Jurkat, Clone E6-1 (cell line): ENCODE measurements around the gene NTM.
"Not testable (repeated sequence)": the region's sequence is repeated elsewhere in the genome, so short reads cannot be mapped to it uniquely, and the experiment has no call there.

Experiments used
- DNase-seq: peaks from one replicate; pipeline ENCODE4 v3.0.0-alpha.2; 2011; ENCODE audit warnings: low read depth, low spot score
- H3K4me3 ChIP-seq: 2 replicates; pipeline ENCODE4 v1.5.1; 2011; ENCODE audit warnings: mild to moderate bottlenecking, low read length, control low read depth, moderate library complexity

Gene NTM

DNA sequence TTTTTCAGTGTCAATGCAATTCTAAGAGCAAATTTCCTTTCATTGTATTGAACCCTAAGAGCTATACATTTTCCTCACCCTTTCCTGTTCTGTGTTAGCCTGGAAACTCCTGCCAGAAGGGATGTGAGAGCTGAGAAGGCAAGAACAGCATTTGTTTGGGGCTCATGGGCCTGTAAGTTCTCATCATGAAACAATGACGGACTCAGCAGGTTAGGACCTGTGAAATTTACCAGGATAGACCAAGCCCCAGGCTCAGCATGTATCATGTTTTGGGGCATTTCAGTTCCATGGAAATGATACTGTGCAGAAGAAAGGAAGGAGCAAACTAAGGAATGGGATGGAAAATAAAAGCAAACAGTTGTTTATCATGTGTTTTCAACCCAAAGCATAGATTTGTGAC is 41.6 kb downstream of the NTM start:
- H3K4me3 ChIP-seq = no peak overlapping the region
- no peak for DNase-seq

DNA sequence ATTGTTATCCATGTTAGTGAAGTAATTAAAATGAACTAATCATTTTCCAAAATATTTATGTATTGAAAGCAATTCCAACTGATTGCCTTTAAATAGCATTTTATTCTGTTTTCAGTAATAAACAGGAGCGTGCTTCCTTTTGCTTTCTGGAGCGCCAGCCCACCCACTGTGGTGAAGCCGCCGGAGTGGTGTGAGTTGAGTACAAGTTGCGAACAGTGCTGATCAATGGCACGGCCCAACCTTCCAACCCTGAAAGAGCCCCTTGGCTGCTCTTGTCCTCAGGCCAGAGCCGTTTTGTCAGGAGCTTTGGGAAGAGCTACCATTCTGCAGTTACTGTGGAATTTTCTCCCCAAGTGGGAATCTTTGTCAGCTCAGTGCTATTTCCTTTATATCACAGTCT is 42.8 kb downstream of the NTM start:
- no peak overlapping the region for H3K4me3 ChIP-seq
- DNase-seq = no peak

DNA sequence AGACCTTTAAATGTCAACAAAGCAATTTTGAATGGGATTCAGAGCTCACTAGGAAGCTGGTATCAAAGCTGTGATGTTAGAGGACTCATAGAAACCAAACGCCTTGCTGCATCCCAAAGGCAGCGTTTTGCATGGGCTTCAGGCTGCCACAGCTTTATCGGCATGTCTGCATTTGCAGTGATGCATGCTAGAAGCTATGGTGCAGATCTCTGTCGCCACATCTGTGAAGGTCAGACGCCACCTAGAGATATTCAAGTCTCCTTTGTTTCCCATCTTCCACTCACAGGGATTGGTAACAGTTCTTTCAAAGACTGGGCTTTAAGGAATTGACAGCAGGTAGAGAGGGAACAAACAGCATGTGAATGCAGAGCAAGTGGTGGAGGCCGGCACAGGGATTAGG is 47.8 kb downstream of the NTM start:
- DNase-seq = no peak
- H3K4me3 ChIP-seq = no peak overlapping the region

DNA sequence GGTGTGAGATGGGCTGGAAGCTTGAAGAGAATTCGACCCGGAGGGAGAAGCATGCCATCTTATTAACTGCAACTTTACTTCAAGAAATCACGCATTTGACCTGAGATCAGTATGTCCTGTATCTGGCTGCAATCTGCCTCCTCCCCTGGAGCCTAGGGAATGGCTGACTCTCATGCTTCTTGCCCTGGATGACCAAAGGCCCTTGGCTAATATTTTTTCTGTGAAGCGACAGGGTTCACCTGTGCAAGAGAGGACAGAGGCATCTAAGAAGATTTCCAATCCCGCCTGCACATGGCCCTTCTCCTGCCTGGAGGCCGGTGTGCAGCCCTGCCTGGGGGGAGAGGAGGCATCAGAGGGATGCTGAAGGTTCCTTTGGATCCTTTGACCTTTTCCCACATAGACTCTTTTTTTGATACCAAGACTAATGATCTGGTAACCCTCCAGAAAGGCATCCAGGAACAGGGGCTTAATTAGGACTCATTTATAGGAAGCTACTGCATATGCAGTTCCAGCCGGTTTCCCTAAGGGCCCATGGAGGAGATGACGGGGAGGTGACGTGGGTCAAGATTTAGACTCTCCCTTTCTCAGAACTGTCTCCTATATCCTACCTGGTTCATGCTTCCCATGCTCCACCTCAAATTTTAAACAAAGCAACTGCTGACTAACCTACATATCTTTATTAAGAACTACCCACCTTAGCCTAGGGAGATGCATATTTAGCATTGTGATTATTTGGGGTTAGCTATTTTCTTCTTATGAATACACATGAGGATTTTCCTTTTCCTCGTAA is 50.8 kb downstream of the NTM start:
- no peak overlapping the region for H3K4me3 ChIP-seq
- DNase-seq = no peak

DNA sequence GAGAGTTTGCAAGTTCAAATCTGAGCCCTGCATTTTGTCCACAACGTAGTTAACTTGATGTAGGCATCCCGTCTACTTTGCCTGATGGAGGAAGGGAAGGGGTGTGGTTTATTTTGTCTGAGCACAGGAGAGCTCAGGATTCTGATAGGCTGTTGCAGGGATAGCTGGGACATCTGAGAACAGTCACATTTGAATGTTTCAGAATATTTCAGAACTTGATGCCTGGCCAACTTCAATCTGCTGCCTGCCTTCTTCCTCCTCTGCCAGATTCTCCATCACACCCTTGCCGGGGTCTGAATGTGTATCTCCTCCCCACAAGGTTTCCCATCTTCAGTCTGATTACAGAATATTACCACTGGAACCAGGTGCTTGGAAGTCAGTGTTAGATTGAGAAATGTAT is 51.6 kb downstream of the NTM start:
- no peak for DNase-seq
- no peak overlapping the region for H3K4me3 ChIP-seq

DNA sequence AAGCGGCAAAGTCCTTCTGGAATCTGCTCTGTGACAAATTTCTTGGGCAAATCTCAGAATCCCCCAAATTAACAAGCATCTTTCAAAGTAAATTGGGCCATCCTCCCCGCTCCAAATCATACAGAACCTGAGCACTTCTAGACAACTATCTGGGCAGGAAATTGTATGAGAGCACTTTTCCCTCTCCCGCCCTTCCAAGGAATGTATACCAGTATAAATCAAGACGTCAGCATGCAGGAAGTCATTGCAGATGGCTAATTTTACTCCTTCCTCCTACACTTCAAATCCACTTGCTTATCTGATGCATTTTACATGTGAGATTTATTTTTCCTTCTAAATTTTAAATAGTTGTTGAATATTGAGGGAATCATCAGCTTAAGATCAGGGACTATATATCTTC is 52.1 kb downstream of the NTM start:
- H3K4me3 ChIP-seq = no peak overlapping the region
- no peak for DNase-seq

DNA sequence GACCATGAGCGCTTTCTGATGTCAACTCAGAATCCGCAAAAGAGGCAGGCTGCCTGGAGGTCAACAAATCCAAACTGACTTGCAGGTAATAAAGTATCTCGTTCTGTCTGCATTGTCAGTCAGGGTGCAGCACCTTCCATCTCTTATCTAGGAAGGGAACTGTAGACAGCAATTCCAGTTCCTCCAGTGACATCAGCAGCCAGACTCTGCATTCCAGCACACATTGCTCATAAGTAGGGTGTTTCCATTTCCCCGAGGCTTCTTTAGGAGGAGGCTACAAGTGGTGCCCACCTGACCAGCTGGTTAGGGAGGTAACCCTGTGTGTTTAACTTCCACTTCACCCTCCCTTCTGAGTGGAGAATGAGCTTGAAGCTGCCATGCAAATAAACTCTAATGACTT is 53.3 kb downstream of the NTM start:
- DNase-seq = no peak
- H3K4me3 ChIP-seq = no peak overlapping the region

DNA sequence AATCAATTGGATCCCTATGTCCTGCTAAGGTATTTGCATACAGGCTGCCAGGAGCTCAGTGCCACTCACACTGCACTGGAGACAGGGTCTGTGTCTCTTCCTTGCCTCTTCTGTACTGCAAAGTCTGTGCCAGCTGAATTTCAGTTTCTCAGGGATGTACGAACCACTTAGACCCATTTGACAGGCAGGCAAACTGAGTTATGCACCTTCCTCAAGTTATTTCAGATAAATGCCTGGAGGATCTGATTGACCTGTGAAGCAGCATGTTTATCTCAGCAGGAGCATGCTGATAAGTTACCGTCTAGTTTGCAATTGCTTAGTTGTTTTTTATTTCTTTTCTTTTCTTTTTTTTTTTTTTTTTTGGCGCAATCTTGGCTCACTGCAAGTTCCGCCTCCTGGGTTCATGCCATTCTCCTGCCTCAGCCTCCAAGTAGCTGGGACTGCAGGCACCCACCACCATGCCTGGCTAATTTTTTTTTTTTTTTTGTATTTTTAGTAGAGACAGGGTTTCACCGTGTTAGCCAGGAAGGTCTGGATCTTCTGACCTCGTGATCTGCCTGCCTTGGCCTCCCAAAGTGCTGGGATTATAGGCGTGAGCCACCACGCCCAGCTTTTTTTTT is 54.0 kb downstream of the NTM start:
- H3K4me3 ChIP-seq, DNase-seq: not testable (repeated sequence)

DNA sequence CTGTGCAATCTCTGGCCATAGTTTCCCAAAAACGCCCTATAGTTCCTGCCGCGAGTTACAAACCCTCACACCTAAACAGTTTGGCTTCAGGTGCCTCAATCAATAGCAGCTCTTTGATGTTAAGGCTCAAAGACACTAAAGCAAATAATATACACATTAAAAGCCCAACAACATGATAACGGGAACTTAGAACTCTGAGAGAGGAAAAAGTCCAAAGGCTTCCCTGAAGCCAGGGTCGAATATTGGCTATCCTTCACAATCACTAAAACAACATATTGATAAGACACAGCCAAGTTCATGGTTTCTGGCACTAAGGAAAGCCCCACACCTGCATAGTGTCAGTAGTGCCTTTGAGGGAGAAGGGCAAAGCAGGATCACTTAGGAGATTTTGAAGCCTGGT is 54.9 kb downstream of the NTM start:
- no peak overlapping the region for H3K4me3 ChIP-seq
- DNase-seq = no peak

DNA sequence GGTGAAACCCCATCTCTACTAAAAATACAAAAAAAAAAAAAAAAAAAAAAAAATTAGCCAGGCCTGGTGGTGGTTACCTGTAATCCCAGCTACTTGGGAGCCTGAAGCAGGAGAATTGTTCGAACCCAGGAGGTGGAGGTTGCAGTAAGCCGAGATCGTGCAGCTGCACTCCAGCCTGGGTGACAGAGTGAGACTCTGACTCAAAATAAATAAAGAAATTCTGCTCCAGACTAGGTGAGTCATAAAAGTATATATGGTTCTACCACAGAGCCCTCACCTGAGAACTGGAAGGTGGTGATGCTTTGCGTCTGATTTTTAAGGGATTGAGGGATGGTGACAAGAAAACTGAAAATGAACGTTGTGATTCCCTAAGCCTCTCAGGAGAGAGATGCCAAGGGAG is 58.4 kb downstream of the NTM start:
- no peak for DNase-seq
- no peak overlapping the region for H3K4me3 ChIP-seq

DNA sequence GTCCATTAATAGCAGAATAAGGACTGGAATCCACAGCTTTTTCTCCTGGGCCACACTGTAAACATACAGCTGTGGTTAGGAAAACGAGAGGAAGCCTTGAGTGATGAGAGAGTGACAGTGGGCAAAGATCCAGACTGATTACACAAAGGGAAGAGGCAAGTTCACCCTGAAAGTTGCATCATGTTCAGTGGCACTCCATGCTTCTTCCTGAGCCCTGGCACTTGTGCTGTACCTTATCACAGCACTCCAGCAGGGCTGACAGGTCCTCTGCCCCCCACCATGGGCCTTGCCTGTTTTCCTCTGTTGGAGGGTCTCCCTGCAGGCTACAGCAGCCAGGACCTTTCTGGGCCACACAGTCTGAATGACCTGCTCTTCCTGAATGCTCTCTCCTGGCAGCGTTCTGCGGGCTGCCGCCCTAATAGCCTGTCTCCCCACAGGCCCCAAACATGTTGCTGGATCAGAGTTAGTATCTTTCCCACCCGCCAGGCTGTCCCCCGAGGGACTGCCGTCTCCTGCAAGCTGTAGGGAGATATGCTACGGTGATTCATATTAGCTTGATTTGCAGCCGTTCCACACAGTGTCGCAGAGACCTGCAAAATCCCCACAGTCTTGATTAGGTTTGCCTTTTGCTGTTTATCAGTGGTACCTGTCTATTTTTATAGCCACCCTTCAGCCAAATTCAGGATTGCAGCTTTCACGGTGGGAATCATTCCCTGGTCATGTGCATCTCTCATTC is 60.2 kb downstream of the NTM start:
- no peak for DNase-seq
- no peak overlapping the region for H3K4me3 ChIP-seq

DNA sequence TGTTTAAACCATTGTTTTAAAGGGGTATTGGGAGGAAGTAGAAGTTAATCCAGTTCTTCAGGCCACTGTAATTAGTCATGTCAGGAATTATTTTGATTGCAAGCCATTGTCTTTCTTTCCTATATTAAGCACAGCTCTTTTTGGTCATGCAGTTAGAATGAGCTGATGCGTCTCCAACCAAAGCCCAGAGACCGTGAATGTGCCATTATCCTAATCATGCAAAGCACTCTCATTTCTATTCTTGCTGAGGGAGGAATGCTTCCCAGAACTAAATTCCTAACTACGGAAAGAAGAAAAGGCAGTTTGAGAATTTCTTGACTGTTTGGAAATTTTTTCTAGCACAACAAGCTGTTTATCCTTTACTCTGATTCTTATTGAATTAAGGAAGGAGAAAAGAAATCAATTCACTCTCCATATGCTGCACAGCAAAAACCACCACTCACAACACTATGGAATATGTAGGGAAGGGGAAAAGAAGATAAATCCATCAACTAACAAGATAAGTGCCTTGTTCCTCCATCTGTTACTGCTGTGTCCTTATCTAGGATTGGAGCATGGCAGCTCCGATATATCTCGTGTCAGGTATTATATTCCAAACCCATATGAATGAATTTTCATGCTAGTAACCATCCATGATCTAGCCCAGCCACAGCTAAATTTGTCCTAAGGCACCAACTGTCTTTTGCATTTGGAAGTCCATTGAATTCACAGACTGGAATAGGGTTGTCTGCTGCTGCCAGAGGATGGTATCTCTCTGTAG is 70.8 kb downstream of the NTM start:
- no peak overlapping the region for H3K4me3 ChIP-seq
- DNase-seq = no peak

DNA sequence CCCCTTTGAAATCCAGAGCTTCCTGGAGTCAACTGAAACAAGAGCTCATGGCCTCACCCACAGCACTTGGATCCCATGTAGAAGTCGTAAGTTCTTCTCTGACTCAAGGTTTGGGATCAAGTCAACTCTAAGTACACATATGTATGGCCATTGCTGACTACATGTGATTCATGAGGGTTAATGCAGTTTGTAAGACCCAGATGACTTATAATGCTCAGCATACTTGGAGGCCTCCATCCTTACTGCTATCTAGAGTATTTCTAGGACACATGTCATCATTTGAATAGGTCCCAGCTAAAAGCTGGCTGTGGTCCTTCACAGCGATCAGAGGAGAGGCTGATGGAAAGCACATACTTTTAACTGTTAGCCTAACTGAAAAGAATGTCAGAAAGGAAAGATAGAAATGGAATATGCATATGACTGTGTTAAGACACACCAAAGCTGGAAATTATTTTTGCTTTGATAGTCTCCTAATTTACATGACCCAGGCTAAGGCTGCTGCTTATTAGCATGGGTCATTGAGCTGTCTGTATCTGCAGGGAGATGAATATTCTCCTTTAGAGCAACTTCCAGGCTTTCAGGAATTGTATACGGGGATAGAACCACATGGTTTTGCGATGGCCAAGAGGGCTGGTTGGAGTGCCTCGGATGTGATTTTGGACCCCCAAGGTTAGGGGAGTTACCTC is 76.3 kb downstream of the NTM start:
- H3K4me3 ChIP-seq = no peak overlapping the region
- no peak for DNase-seq

DNA sequence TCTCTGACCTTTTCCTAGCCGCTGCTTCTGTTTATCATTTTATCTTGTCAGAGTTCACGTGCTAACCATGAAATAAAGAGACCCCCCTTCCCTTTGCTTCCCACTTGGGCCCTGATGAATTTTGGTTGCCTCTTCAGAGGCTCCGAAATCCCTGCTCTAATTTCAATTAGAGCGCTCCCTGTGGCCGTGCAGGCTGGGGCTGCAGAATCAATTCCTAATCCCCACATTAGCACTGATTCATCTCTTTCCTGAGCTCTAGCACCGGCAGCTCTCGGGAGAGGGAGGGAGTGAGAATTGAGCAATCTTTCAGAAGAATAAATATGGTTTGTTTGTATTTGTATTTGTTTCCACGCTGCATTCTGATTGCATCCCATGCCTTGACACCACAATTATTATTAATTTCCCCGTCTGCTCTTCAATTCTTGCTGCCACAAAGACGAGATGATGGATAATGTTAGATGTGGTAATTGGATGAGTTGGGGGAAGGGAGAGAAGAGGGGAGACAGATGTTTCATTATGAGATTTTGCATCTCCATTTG is 76.9 kb downstream of the NTM start:
- DNase-seq = no peak

DNA sequence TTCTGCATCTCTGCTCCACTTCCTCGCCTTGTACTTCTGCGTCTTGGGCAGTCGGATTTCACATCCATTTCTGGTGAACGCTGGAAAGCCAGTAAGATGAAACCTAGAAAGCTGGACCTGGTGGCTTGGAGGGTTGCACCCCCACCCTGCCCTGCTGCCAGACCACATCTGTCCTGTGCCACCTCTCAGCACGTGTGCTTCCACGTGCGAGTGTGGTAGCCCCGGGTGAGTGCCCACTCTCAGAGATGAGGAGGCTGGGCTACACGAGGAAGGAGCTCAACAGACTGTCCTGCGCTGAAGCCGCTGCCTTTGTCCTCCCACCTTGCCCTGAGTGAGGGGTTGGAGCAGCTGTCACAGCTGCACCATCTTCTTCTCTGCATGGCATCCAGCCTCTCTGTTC is 77.5 kb downstream of the NTM start:
- DNase-seq = no peak
- H3K4me3 ChIP-seq = no peak overlapping the region

More for the DNA sequence above, 76.9 kb downstream of the NTM start:
- H3K4me3 ChIP-seq = no peak overlapping the region

DNA sequence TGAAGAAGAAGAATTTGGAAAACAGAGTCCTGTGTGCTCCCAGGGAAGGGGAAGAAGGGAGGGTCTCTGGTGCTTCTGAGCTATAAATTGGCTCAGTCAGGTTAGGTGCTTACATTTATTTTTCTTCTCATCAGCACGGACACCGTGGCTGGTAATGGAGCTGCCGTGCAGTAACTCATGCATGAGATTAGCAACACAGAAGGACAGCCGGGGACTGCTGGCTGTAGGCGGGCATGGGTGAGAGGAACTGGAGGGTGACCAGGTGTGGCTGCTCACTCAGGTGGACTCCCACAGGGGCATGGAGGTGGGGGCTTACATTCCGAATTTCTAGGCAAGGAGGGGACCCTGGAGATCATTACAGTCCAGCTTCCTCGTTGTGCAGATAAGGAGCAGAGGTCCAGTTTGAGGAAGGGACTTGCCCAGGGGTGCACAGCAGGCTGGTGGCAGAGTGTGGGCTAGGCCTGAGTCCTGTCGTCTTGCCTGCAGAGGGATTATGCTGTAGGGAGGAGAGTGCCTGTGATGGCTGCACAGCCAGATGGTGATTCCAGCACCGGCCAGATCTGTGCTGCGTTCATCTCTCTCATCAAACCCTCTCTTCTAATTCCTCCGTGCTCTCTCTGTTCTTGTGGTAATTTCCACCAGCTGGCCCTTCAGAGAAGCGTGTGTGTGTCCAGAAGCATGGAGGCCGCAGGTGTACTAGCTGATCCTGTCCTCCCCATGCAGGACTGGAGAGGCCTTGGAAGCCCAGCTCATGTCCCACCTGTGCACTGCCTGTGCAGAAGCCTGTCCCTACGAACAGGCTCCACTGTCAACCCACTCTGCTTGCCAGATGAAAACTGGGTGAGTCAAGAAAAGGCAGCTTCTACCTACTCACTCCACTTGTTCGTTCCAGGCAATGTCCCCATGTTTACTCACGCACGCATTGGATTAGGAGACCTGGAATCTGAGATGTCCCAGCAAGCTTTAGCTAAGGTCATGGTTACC is 78.9 kb downstream of the NTM start:
- H3K4me3 ChIP-seq = no peak overlapping the region
- DNase-seq = no peak

DNA sequence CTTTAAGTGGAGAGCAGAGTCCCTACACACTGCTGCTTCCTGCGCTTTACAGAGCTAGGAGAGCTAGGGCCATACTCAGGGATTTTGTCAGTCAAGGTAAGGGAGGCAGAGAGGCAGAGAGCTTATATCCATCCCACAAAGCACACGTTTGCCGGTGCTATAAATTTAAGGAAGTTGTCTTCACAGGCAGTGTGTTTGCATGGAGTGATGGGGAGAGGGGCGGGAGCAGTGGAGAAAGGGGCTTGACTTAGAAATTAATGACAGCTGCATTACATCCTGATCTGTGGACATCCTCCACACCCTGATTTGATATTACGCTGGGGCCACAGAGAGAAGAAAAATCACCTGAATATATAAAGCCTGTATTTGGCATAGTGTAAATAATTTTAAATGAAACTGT is 84.1 kb downstream of the NTM start:
- H3K4me3 ChIP-seq = no peak overlapping the region
- DNase-seq = no peak

DNA sequence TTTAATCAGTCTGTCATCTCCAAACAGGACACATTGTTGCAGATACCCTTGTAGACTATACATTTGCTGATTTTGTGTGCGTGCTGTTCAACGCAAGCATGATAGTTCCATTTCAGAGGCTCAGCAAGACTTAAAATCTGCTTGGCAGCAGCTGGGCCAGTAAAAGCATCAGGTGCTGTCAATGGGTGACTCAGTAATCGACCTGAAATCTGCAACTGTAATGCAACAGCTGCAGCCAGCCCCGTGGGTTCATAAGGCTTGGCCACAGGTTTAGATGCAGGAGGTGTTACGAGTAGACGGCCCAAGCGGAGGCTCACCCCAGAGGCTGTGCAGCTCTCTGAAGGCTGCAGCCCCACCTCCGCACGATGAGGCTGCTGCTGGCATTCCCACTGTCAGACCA is 84.6 kb downstream of the NTM start:
- DNase-seq = no peak
- H3K4me3 ChIP-seq = no peak overlapping the region
